Keratinocyte (primary cell): ENCODE measurements around the gene DCP1A.

Source experiments
- EZH2 ChIP-seq: IDR thresholded peaks from one replicate; pipeline ENCODE4 v1.6.1; 2012; ENCODE audit warnings: inconsistent platforms, mild to moderate bottlenecking, low read length, moderate library complexity
- TF ChIP-seq, protein P1 (sequence below), 3 experiments: IDR thresholded peaks in 1 of 3; conservative IDR thresholded peaks in 1 of 3; optimal IDR thresholded peaks in 1 of 3; 2 replicates in 2 of 3; 3 replicates in 1 of 3; pipeline versions ENCODE3 to v1.5.1; 2011; ENCODE audit warnings: low read length in 3 of 3, mild to moderate bottlenecking in 3 of 3, moderate library complexity in 2 of 3, control low read depth in 1 of 3, inconsistent platforms in 1 of 3; ENCODE audit not compliant: insufficient read depth in 2 of 3; ENCODE audit errors: extremely low read depth in 1 of 3

DNA sequence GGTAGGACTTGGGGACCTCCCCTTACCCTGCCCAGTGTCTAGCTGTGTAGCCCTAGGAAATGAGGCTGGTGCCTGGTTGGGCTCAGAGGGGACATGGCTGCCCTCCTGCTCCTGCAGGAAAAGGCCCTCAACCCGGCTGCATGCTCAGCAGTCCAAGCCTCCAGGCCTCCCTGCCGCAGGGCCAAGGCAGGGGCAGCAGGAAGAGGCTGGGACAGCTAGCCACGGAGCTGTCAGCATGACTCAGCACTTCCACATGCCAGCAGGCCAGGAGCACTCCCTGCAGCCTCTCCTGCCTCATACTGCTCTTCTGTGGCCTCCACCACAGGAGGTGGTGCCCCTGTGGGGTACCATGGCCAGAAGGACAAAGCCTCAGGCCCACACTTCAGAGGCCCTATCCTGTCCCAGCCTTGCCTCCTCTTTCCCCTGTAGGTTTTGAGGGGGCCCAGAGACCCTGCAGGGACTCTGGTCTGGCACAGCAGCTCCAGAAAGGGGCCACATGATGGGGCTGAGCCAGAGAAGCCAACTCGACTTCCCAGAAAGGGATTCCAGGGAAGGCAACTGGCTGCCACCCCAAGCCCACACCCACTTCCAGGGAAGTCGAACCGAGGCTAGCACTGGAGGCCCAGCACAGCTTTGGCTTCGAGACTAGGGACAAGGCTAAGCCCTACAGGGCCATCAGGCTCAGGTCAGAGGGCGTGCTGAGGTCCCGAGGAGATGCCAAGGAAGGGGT lies 111.1 kb downstream of the DCP1A start:
- TF ChIP-seq, protein P1, sequence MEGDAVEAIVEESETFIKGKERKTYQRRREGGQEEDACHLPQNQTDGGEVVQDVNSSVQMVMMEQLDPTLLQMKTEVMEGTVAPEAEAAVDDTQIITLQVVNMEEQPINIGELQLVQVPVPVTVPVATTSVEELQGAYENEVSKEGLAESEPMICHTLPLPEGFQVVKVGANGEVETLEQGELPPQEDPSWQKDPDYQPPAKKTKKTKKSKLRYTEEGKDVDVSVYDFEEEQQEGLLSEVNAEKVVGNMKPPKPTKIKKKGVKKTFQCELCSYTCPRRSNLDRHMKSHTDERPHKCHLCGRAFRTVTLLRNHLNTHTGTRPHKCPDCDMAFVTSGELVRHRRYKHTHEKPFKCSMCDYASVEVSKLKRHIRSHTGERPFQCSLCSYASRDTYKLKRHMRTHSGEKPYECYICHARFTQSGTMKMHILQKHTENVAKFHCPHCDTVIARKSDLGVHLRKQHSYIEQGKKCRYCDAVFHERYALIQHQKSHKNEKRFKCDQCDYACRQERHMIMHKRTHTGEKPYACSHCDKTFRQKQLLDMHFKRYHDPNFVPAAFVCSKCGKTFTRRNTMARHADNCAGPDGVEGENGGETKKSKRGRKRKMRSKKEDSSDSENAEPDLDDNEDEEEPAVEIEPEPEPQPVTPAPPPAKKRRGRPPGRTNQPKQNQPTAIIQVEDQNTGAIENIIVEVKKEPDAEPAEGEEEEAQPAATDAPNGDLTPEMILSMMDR (optimal IDR thresholded peaks at IDR 0.05 in 1 of 3, IDR thresholded peaks at IDR 0.05 in 1 of 3, conservative IDR thresholded peaks at IDR 0.05 in 1 of 3; ENCODE audit: extremely low read depth in 1 of 3, insufficient read depth in 2 of 3, low read length in 3 of 3) = no peak
- no peak for TF ChIP-seq EZH2
